ENCODE results near the gene H2AZ1.

- TF ChIP-seq EP300 (IDR thresholded peaks at IDR 0.05) (no peak), CTCF (IDR thresholded peaks at IDR 0.05) (no peak), POLR2A (IDR thresholded peaks at IDR 0.05) (no peak)
Observed at GRCh38 chr4:99965173-99965572, 15.1 kb upstream of the H2AZ1 start.
